ENCODE results near the gene DSP. TPM values are rescaled to one million over a fixed set of nuclear protein-coding genes. Genes with fewer than 3 reads are reported as not detected.

DSP gene
- total RNA-seq, 1 experiment from 2014 or later: 20.1 TPM

DNA sequence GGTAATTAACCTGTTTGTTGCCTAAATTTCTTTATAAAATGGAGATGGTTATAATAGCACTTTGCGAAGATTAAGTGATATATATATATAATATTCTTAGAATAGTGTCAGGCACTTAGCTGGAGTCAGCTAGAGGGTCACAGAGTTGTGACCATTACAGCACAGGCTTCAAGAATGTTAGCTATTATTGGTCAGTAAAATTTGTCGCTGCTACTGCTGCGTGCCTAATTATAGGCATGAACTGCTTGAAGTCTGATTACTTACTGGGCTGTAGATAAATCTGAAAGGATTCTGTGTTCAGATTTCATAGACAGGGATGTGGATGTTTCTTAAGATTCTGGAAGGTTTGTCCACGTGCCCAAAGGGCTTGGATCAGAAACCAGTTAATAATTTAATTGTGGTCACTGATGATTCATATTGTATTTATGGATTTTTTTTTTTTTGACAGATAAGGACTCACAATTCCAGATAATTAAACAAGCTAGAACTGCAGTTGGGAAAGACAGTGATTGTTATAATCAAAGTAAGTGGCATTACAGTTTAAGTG is 53.2 kb downstream of the DSP start:
- H3K27me3 ChIP-seq (ENCODE audit: control insufficient read depth, insufficient read depth, low read length): no peaks in the 10 kb centered on the region
- H3K27ac ChIP-seq (ENCODE audit: low read length): no peak overlapping the region
- H3K4me3 ChIP-seq (ENCODE audit: low read depth in 2 of 2, low read length in 2 of 2): no peak overlapping the region
- ATAC-seq (no peak), DNase-seq (ENCODE audit: low read depth, low spot score) (no peak)
- POLR2A ChIA-PET: interaction anchor here (0.5 kb wide), 1 partner anchor 128 kb away, joined by 5 read pairs; no protein-coding TSS in a partner anchor
- CTCF ChIA-PET: interaction anchor here (0.5 kb wide), 2 partner anchors 122 to 170 kb away, joined by 3 to 4 read pairs; no protein-coding TSS in a partner anchor
- intact Hi-C loops (cut with micrococcal nuclease; ENCODE audit: unreplicated experiment): no loop called here
- H3K36me3 ChIP-seq (ENCODE audit: control insufficient read depth, insufficient read depth, low read length): peaks cover 38% of the 10 kb centered on the region
- H3K4me1 ChIP-seq (ENCODE audit: control insufficient read depth, insufficient read depth, low read length): peaks cover 8% of the 10 kb centered on the region
- in situ Hi-C loops (cut with HindIII; ENCODE audit: low pct_unique_long_range_greater_than_20kb, low sequenced_read_pairs): no loop called here
- no peaks in the 10 kb centered on the region for H3K9me3 ChIP-seq (ENCODE audit: control insufficient read depth, insufficient read depth, low read depth, low read length)
- TF ChIP-seq TCF7L2 (IDR thresholded peaks at IDR 0.05; ENCODE audit: low read depth, low read length) (no peak), SIN3A (IDR thresholded peaks at IDR 0.05; ENCODE audit: borderline replicate concordance, insufficient read depth, low read depth, low read length) (no peak), REST (IDR thresholded peaks at IDR 0.05; ENCODE audit: insufficient read depth in 1 of 2, low read depth in 2 of 2, low read length in 1 of 2) (no peak), POLR2AphosphoS5 (IDR thresholded peaks at IDR 0.05; ENCODE audit: low read depth, low read length) (no peak)
- TF ChIP-seq, protein P1, sequence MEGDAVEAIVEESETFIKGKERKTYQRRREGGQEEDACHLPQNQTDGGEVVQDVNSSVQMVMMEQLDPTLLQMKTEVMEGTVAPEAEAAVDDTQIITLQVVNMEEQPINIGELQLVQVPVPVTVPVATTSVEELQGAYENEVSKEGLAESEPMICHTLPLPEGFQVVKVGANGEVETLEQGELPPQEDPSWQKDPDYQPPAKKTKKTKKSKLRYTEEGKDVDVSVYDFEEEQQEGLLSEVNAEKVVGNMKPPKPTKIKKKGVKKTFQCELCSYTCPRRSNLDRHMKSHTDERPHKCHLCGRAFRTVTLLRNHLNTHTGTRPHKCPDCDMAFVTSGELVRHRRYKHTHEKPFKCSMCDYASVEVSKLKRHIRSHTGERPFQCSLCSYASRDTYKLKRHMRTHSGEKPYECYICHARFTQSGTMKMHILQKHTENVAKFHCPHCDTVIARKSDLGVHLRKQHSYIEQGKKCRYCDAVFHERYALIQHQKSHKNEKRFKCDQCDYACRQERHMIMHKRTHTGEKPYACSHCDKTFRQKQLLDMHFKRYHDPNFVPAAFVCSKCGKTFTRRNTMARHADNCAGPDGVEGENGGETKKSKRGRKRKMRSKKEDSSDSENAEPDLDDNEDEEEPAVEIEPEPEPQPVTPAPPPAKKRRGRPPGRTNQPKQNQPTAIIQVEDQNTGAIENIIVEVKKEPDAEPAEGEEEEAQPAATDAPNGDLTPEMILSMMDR (IDR thresholded peaks at IDR 0.05): no peak
- no TSS peak for BruUV-seq (replicated peaks)

- ATAC-seq: no peak
Measured at GRCh38 chr6:7604003-7604402, 62.5 kb downstream of the DSP start.

More at GRCh38 chr6:7604003-7604402, 62.5 kb downstream of the DSP start:
- Histone ChIP-seq H3K9me3 (ENCODE audit: control insufficient read depth, insufficient read depth, low read depth, low read length) (no peaks in the 10 kb centered on the region), H3K27ac (ENCODE audit: low read length) (no peak overlapping the region), H3K4me1 (ENCODE audit: control insufficient read depth, insufficient read depth, low read length) (no peaks in the 10 kb centered on the region), H3K4me3 (ENCODE audit: low read depth in 2 of 2, low read length in 2 of 2) (no peak overlapping the region), H3K27me3 (ENCODE audit: control insufficient read depth, insufficient read depth, low read length) (no peaks in the 10 kb centered on the region), H3K36me3 (ENCODE audit: control insufficient read depth, insufficient read depth, low read length) (peaks cover 65% of the 10 kb centered on the region)
- DNase-seq (ENCODE audit: low read depth, low spot score): no peak
- ChIA-PET CTCF (interaction anchor here (0.6 kb wide), 1 partner anchor 35 kb away, joined by 3 read pairs; no protein-coding TSS in a partner anchor), POLR2A (no interaction called here)
- no TSS peak for BruUV-seq (replicated peaks)
- in situ Hi-C loops (cut with HindIII; ENCODE audit: low pct_unique_long_range_greater_than_20kb, low sequenced_read_pairs): no loop called here
- intact Hi-C loops (cut with micrococcal nuclease; ENCODE audit: unreplicated experiment): no loop called here
- TF ChIP-seq, protein P1 (IDR thresholded peaks at IDR 0.05): no peak
- TF ChIP-seq TCF7L2 (IDR thresholded peaks at IDR 0.05; ENCODE audit: low read depth, low read length) (no peak), SIN3A (IDR thresholded peaks at IDR 0.05; ENCODE audit: borderline replicate concordance, insufficient read depth, low read depth, low read length) (no peak), REST (IDR thresholded peaks at IDR 0.05; ENCODE audit: insufficient read depth in 1 of 2, low read depth in 2 of 2, low read length in 1 of 2) (no peak), POLR2AphosphoS5 (IDR thresholded peaks at IDR 0.05; ENCODE audit: low read depth, low read length) (no peak)

Measured in Panc1 (cell line).